ENCODE data around the gene SLC15A4. TPM values are rescaled to one million over a fixed set of nuclear protein-coding genes. Genes with fewer than 3 reads are reported as not detected.
A peak's percentile ranks its signal among the peaks of the same experiment; 100 is the strongest.

Gene SLC15A4
- total and polyA plus RNA-seq, 2 of the 4 experiments (the other 2 are of a cell fraction), result 15.4 to 21.9 TPM

DNA sequence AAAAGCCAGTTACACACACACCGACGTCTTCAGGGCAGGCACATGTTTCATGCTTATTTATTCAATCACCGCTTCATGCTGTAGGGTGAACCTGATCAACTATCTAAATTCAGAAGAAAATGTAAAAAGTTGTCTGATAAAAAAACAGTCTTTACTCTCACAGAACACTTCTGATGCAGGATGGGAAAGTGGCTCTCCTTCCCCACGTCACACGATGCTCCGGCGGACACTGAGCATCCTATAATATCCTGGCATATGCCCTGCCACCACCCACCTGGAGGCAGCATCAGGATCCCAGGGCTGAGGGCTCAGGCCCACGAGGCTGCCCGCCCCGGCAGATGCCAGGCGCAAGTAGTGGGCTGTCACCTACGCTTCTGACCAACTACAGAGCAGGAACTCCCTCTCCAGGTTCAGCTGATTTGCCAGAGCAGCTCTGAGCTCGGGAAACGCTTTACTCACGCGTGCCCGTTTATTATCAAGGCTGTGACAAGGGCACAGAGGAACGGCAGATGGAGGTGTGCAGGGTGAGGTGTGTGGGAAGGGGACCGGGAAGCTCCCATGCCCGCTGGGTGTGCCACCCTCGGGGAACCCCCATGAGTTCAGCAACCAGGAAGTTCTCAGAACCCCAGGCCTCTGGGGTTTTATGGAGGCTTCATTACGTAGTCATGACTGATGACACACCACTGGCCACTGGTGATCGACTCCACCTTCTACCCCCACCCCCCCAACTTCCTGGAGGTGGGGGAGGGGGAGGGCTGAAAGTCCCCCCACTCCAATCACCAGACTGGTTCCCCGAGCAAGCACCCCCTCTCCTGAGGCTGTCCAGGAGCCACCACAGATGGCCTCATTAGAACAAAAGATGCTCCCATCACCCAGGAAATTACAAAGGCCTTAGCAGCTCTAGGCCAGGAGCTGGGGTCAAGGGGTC lies 32.1 kb downstream of the SLC15A4 start:
- Histone ChIP-seq H4K8ac (ENCODE audit: low read depth in 2 of 2, low read length in 2 of 2) (no peak overlapping the region), H3K23ac (ENCODE audit: low read depth, low read length) (no peak overlapping the region), H2AK9ac (replicated peaks; ENCODE audit: low read depth, low read length, poor library complexity) (no peak overlapping the region), H3K79me1 (ENCODE audit: low read depth in 1 of 2, low read length in 2 of 2) (peaks cover 11 to 13% of the 10 kb centered on the region in 2 experiments), H3K14ac (replicated peaks; ENCODE audit: low read depth, low read length) (no peak overlapping the region), H3K56ac (ENCODE audit: extremely low read depth, insufficient read depth, low read length) (no peak overlapping the region), H3K27me3 (ENCODE audit: control insufficient read depth, insufficient read depth, low read length) (no peaks in the 10 kb centered on the region), H3K4ac (ENCODE audit: low read depth, low read length) (no peak overlapping the region), H2BK20ac (ENCODE audit: low read depth, low read length) (no peak overlapping the region), H3K9me1 (ENCODE audit: insufficient read depth, low read length) (peaks cover 3% of the 10 kb centered on the region; the same call in 1 of the 2 replicates), H2BK120ac (ENCODE audit: low read depth, low read length) (no peak overlapping the region), H2AFZ (replicated peaks; ENCODE audit: low read length, poor library complexity) (no peak overlapping the region), H3K18ac (ENCODE audit: low read depth, low read length) (no peak overlapping the region), H3K4me3 (ENCODE audit: insufficient read depth, low read depth, low read length) (no peak overlapping the region), H4K20me1 (ENCODE audit: insufficient read depth, low read length) (no peaks in the 10 kb centered on the region), H4K91ac (ENCODE audit: insufficient read depth, low read depth, low read length) (no peak overlapping the region), H3K9ac (ENCODE audit: low read depth, low read length) (no peak overlapping the region), H2BK5ac (ENCODE audit: low read depth, low read length, poor library complexity, severe bottlenecking) (no peak overlapping the region), H3K4me1 (ENCODE audit: control insufficient read depth, insufficient read depth, low read length) (peaks cover 4% of the 10 kb centered on the region), H4K5ac (ENCODE audit: low read depth, low read length) (no peak overlapping the region), H3K4me2 (ENCODE audit: low read depth, low read length) (no peak overlapping the region), H3K27ac (ENCODE audit: insufficient read depth, low read length) (no peak overlapping the region), H3K9me3 (ENCODE audit: control insufficient read depth, insufficient read depth, low read length) (no peaks in the 10 kb centered on the region), H2AK5ac (ENCODE audit: low read depth, low read length) (no peak overlapping the region), H2BK15ac (ENCODE audit: low read depth, low read length) (no peak overlapping the region), H3K36me3 (ENCODE audit: control insufficient read depth, insufficient read depth, low read length) (peaks cover 34% of the 10 kb centered on the region)
- ATAC-seq (ENCODE audit: low read depth) (no peak; the same call in 1 of the 2 replicates), DNase-seq (peak; percentile 13)
- no TSS peak for BruUV-seq (replicated peaks)
- TF ChIP-seq SMC3 (IDR thresholded peaks at IDR 0.05; ENCODE audit: low read depth, low read length), result no peak
- no peak for TF ChIP-seq CEBPB (IDR thresholded peaks at IDR 0.05; ENCODE audit: low read depth, low read length)
- TF ChIP-seq BHLHE40 (IDR thresholded peaks at IDR 0.05; ENCODE audit: low read depth, low read length), result no peak
- WGBS, 2 experiments (ENCODE audit: extremely low coverage in 2 of 2, insufficient read length in 1 of 2), result 90% methylated on average over 2 of the region's 24 CpGs; no CpG with 5 or more reads in 1 of the 2 experiments
- CTCF ChIA-PET, result no interaction called here
- POLR2A ChIA-PET (ENCODE audit: unreplicated experiment), result no interaction called here
- in situ Hi-C loops (cut with MboI; ENCODE audit: low sequenced_read_pairs), result loop anchor here (25.0 kb wide), 1 partner anchor 1946 kb away; no protein-coding TSS in a partner anchor
- dilution Hi-C loops (cut with HindIII; ENCODE audit: low sequenced_read_pairs, unreplicated experiment), result no loop called here
- intact Hi-C loops (cut with micrococcal nuclease), result no loop called here

All from IMR-90 (cell line).